K562 (cell line): ENCODE measurements around the gene KRAS. TPM values are rescaled to one million over a fixed set of nuclear protein-coding genes. Genes with fewer than 3 reads are reported as not detected.

Experiments used
- ATAC-seq: fragments of 200-7000 bp; cut with Tn5 transposase; 3 replicates; pipeline ENCODE4 v1.9.1; 2020; ENCODE audit warnings: moderate library complexity
- BruUV-seq: library from RNA; stranded (reverse); fragments of 400-500 nt; replicated peaks from 2 replicates; lab custom pipeline; 2021; lab: Mats Ljungman, UMichigan
- CTCF ChIA-PET: fragments of 300-600 bp; formaldehyde crosslinking; extraction: SDS; loops from one replicate; lab custom pipeline; 2021; ENCODE audit warnings: low intra/inter-chr PET ratio; lab: Yijun Ruan, JAX
- POLR2A ChIA-PET: fragments of 300-600, 350-650 bp; sonication (Branson Sonifier 250); formaldehyde crosslinking; extraction: SDS; loops from one replicate; lab custom pipeline; 2021; ENCODE audit warnings: antibody characterized with exemption, inconsistent platforms; lab: Yijun Ruan, JAX
- DNase-seq, 4 experiments: peaks; one replicate each; pipeline versions ENCODE4 v3.0.0 to v3.0.0-alpha.2; 2011 to 2018; ENCODE audit warnings: low spot score in 3 of 4, mixed read lengths in 3 of 4; ENCODE audit errors: extremely low read depth in 1 of 4
- FAIRE-seq: peaks from 2 replicates; lab custom pipeline; 2011; peaks lifted over from hg19 to GRCh38; lab: Jason Lieb, UNC
- H2AFZ ChIP-seq: 2 replicates; pipeline ENCODE4 v1.6.0; 2011; ENCODE audit warnings: low read depth, low read length, control low read depth, inconsistent platforms
- H3K27ac ChIP-seq: fragments of 200-600 bp; 3 replicates; pipeline ENCODE4 v1.8.0; 2011; ENCODE audit warnings: low read depth, mild to moderate bottlenecking, control low read depth, inconsistent platforms, low read length, moderate library complexity, mixed read lengths; ENCODE audit errors: extremely low read depth
- H3K27me3 ChIP-seq, 2 experiments: fragments of 300-600 bp in 1 of 2; 2 replicates in 1 of 2; 3 replicates in 1 of 2; pipeline versions ENCODE4 v1.6.0 to v1.8.0; 2011; ENCODE audit warnings: inconsistent platforms in 2 of 2, low read length in 2 of 2, mild to moderate bottlenecking in 1 of 2, mixed read lengths in 1 of 2, moderate library complexity in 1 of 2; ENCODE audit not compliant: control insufficient read depth in 2 of 2, insufficient read depth in 2 of 2
- H3K36me3 ChIP-seq: fragments of 300-600 bp; 3 replicates; pipeline ENCODE4 v1.8.0; 2011; ENCODE audit warnings: mild to moderate bottlenecking, low read length, inconsistent platforms; ENCODE audit not compliant: control insufficient read depth, insufficient read depth
- H3K4me1 ChIP-seq, 2 experiments: fragments of 200-600 bp in 1 of 2; replicated peaks in 1 of 2; 2 replicates in 1 of 2; 3 replicates in 1 of 2; pipeline versions ENCODE4 v1.5.1 to v1.8.0; 2011; ENCODE audit warnings: inconsistent platforms in 2 of 2, low read length in 2 of 2, mild to moderate bottlenecking in 1 of 2, mixed read lengths in 1 of 2, moderate library complexity in 1 of 2; ENCODE audit not compliant: control insufficient read depth in 2 of 2, insufficient read depth in 2 of 2
- H3K4me2 ChIP-seq: 2 replicates; pipeline ENCODE4 v1.6.1; 2011; ENCODE audit warnings: low read length, control low read depth, inconsistent platforms, mixed read lengths; ENCODE audit not compliant: insufficient read depth
- H3K4me3 ChIP-seq: fragments of 200-600 bp; sonication (generic), shearing (Covaris generic); 2 replicates; pipeline ENCODE4 v1.5.1; 2016; ENCODE audit warnings: control low read depth, inconsistent platforms
- H3K79me2 ChIP-seq: fragments of 200-600 bp; 3 replicates; pipeline ENCODE4 v1.8.0; 2011; ENCODE audit warnings: low read length, inconsistent platforms; ENCODE audit not compliant: control insufficient read depth, insufficient read depth
- H3K9ac ChIP-seq, 2 experiments: 2 replicates each; pipeline versions ENCODE4 v1.6.0 to v1.6.1; 2011; ENCODE audit warnings: low read depth in 2 of 2, low read length in 2 of 2, control low read depth in 1 of 2, inconsistent platforms in 1 of 2, mild to moderate bottlenecking in 1 of 2, mixed read lengths in 1 of 2; ENCODE audit not compliant: insufficient read depth in 1 of 2
- H3K9me1 ChIP-seq: one replicate; pipeline ENCODE4 v1.6.0; 2011; ENCODE audit warnings: inconsistent platforms, mild to moderate bottlenecking, low read length, moderate library complexity; ENCODE audit not compliant: control insufficient read depth, insufficient read depth
- H3K9me3 ChIP-seq: replicated peaks from 2 replicates; pipeline ENCODE4 v1.5.1; 2011; ENCODE audit warnings: low read depth, low read length, inconsistent platforms; ENCODE audit not compliant: control insufficient read depth, insufficient read depth
- H4K20me1 ChIP-seq: replicated peaks from 2 replicates; pipeline ENCODE4 v1.6.1; 2011; ENCODE audit warnings: low read length, inconsistent platforms, mixed read lengths; ENCODE audit not compliant: control insufficient read depth, insufficient read depth
- GATAD2A ChIP-seq: fragments of 450-650 bp; IDR thresholded peaks from 2 replicates; pipeline ENCODE4 v1.6.1; 2017
- KHSRP ChIP-seq: fragments of 450-650 bp; IDR thresholded peaks from 2 replicates; pipeline ENCODE4 v1.6.1; 2017
- MEIS2 ChIP-seq: fragments of 450-650 bp; IDR thresholded peaks from 2 replicates; pipeline ENCODE4 v1.6.1; 2014; ENCODE audit warnings: mild to moderate bottlenecking; ENCODE audit not compliant: partially characterized antibody
- PHF21A ChIP-seq: fragments of 450-650 bp; IDR thresholded peaks from 2 replicates; pipeline ENCODE4 v1.6.1; 2017; ENCODE audit warnings: low read depth, borderline replicate concordance
- RAD21 ChIP-seq, 2 experiments: fragments of 250-450 bp in 1 of 2; fragments of 450-650 bp in 1 of 2; sonication (Bioruptor Pico) in 1 of 2; formaldehyde crosslinking in 1 of 2; IDR thresholded peaks in 1 of 2; conservative IDR thresholded peaks in 1 of 2; 2 replicates each; pipeline versions ENCODE4 v1.4.0 to v1.8.0; 2020 to 2022; ENCODE audit warnings: mild to moderate bottlenecking in 2 of 2, moderate library complexity in 1 of 2
- RBM34 ChIP-seq: fragments of 200-400 bp; formaldehyde crosslinking; IDR thresholded peaks from 2 replicates; pipeline ENCODE4 v1.6.1; 2018; ENCODE audit warnings: low read length, borderline replicate concordance; ENCODE audit not compliant: insufficient read depth
- SUPT5H ChIP-seq: fragments of 450-650 bp; IDR thresholded peaks from 2 replicates; pipeline ENCODE4 v1.6.1; 2016
- TAL1 ChIP-seq: fragments of 450-650 bp; IDR thresholded peaks from 2 replicates; pipeline ENCODE4 v1.6.1; 2016; ENCODE audit warnings: mild to moderate bottlenecking
- XRCC3 ChIP-seq: fragments of 450-650 bp; IDR thresholded peaks from 2 replicates; pipeline ENCODE4 v1.6.1; 2017; ENCODE audit warnings: mild to moderate bottlenecking, moderate library complexity
- YY1 ChIP-seq, 3 experiments: IDR thresholded peaks; 2 replicates each; pipeline ENCODE4 v1.6.1; 2011; ENCODE audit warnings: low read length in 2 of 3, mild to moderate bottlenecking in 2 of 3, moderate library complexity in 2 of 3, borderline replicate concordance in 1 of 3, control low read depth in 1 of 3, low read depth in 1 of 3; ENCODE audit not compliant: insufficient read depth in 3 of 3, insufficient replicate concordance in 2 of 3, control insufficient read depth in 1 of 3, insufficient read length in 1 of 3; ENCODE audit errors: extremely low read depth in 1 of 3
- ZFP36 ChIP-seq: fragments of 150-350 bp; IDR thresholded peaks from 2 replicates; pipeline ENCODE4 v1.6.1; 2018; ENCODE audit warnings: low read length, low read depth; ENCODE audit not compliant: partially characterized antibody
- WGBS: fragments of 100-300 bp; shearing (Covaris generic); methylation state at CpG from one replicate; pipeline ENCODE4 v1.1.6; 2016; ENCODE audit warnings: low coverage, mixed read lengths; ENCODE audit not compliant: insufficient coverage; ENCODE audit errors: missing lambda C conversion rate; 5-methylcytosine and 5-hydroxymethylcytosine counted together
- in situ Hi-C: fragments of 300-500 bp; cut with MboI; formaldehyde crosslinking; loops from 4 replicates; pipeline ENCODE4 v1.15.0; 2018; ENCODE audit warnings: inconsistent platforms, mixed read lengths
- intact Hi-C: fragments of 100-400 bp; cut with micrococcal nuclease; formaldehyde crosslinking; loops from 2 replicates; pipeline ENCODE4 v1.14.2; 2022
- polyA plus RNA-seq, 8 experiments: library from polyadenylated mRNA; depleted of rRNA in 4 of 8; stranded (reverse) in 5 of 8; unstranded in 3 of 8; fragments of >200 nt; fragmentation: Nextera tagmentation in 2 of 8; fragmentation: Illumina TruSeq in 1 of 8; extraction: Ambion mirVana in 2 of 8; extraction: Trizol in 1 of 8; gene quantifications; 2 replicates each; pipeline versions ENCODE4 v1.2.1 to v1.2.3, GENCODE V29; 2011 to 2014; ENCODE audit warnings: inconsistent platforms in 1 of 8, missing spikeins in 1 of 8
- total RNA-seq, 7 experiments: library from RNA; depleted of rRNA in 6 of 7; stranded (reverse); fragments of >200 nt in 6 of 7; fragmentation: Illumina TruSeq in 2 of 7; extraction: Trizol in 2 of 7; gene quantifications; 2 replicates each; pipeline versions ENCODE4 v1.2.1 to v1.2.3, GENCODE V29; 2011 to 2021; ENCODE audit warnings: low replicate concordance in 1 of 7
- TF ChIP-seq, protein P1 (sequence below): sonication (generic); formaldehyde crosslinking; IDR thresholded peaks from 2 replicates; pipeline ENCODE4 v1.8.1; 2023; ENCODE audit warnings: mild to moderate bottlenecking, missing genetic modification reagents
- TF ChIP-seq, protein P2 (sequence below): fragments of 450-650 bp; IDR thresholded peaks from 2 replicates; pipeline ENCODE4 v1.6.1; 2016
- TF ChIP-seq, protein P3 (sequence below), 3 experiments: IDR thresholded peaks in 2 of 3; conservative IDR thresholded peaks in 1 of 3; 2 replicates each; pipeline ENCODE4 v1.5.1; 2011 to 2012; ENCODE audit warnings: low read length in 3 of 3, mild to moderate bottlenecking in 3 of 3, control low read depth in 2 of 3, improper control_type of control experiment in 1 of 3, inconsistent platforms in 1 of 3, low read depth in 1 of 3, mixed read lengths in 1 of 3, moderate library complexity in 1 of 3; ENCODE audit not compliant: insufficient read depth in 2 of 3

KRAS gene
- total and polyA plus RNA-seq, 9 of the 15 experiments (the other 6 are each of a cell fraction or from before 2014, with no cell fraction given), result 7.2 to 21.2 (median 12.7) TPM

DNA sequence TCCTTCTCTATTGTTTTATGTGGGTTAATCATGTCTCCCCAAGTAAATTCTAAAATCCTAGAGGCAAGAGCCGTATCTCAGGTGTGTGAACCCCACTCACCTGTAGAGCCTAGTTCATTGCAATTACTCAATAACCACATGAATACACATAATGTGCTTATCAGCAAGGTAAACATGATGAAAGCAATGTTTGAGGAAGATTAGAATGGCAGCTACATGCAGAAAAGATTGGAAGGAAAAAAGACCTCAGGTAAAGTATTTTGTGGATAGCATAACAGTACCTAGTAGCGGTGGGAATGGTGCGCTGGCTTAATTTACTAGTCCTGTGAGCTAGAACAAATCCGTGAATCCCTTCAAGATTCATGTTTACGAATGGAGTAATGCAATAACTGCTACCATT lies 5.3 kb upstream of the KRAS start (continued):
- TF ChIP-seq YY1 (IDR thresholded peaks at IDR 0.05; ENCODE audit: borderline replicate concordance in 1 of 3, control insufficient read depth in 1 of 3, extremely low read depth in 1 of 3, insufficient read depth in 3 of 3, insufficient read length in 1 of 3, insufficient replicate concordance in 2 of 3, low read depth in 1 of 3, low read length in 2 of 3) (no peak), RBM34 (no peak), GATAD2A (no peak), XRCC3 (no peak), PHF21A (no peak), ZFP36 (no peak), TAL1 (0 out of 2 replicates have a peak, but pooled peaks have one; percentile 23), KHSRP (no peak)
- TF ChIP-seq, protein P1, sequence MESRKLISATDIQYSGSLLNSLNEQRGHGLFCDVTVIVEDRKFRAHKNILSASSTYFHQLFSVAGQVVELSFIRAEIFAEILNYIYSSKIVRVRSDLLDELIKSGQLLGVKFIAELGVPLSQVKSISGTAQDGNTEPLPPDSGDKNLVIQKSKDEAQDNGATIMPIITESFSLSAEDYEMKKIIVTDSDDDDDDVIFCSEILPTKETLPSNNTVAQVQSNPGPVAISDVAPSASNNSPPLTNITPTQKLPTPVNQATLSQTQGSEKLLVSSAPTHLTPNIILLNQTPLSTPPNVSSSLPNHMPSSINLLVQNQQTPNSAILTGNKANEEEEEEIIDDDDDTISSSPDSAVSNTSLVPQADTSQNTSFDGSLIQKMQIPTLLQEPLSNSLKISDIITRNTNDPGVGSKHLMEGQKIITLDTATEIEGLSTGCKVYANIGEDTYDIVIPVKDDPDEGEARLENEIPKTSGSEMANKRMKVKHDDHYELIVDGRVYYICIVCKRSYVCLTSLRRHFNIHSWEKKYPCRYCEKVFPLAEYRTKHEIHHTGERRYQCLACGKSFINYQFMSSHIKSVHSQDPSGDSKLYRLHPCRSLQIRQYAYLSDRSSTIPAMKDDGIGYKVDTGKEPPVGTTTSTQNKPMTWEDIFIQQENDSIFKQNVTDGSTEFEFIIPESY (CRISPR knock-in tag), result no peak
- TF ChIP-seq, all 486 proteins: peak for 3

DNA sequence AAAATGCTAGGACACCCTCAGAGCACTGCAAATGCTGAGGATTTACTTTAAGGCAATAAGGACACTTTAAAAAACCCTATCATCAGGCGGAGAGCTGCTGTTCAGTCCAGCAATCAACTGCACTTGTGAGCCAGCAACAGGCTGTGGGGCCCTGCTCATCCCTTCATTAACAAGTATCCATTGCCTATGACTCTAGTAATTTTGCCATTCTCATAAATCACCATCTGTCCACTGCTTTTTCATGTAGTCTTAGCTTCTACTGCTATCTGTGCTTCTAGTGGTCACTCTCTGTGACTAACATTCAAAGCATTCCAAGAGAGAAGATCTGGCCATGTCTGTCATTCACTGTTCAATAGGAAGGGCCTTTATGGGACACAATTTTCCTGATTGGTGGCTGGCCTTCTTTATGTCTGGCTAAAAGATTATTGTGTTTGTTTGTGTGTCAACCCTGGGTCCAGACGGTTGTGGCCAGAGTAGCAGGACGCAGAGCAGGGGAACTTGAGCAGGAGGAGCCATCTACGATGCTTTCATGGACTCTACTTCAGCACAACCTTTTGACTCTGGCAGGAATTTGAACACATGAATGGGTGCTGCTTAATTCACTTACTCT lies 3.6 kb upstream of the KRAS start:
- Histone ChIP-seq H3K9me3 (no peaks in the 10 kb centered on the region), H3K27ac (no peak overlapping the region), H3K4me2 (no peak overlapping the region), H2AFZ (no peak overlapping the region), H3K4me3 (no peak overlapping the region), H4K20me1 (no peaks in the 10 kb centered on the region), H3K9ac (no peak overlapping the region), H3K4me1 (peaks cover 3 to 4% of the 10 kb centered on the region in 2 experiments; a peak in 3 of 5 replicates), H3K79me2 (peaks cover 10% of the 10 kb centered on the region), H3K9me1 (no peaks in the 10 kb centered on the region), H3K27me3 (no peaks in the 10 kb centered on the region; a peak in 1 of 5 replicates), H3K36me3 (no peaks in the 10 kb centered on the region)
- WGBS, result 22% methylated on average over 4 of the region's 4 CpGs
- no TSS peak for BruUV-seq
- no peak for ATAC-seq
- peak; percentile 26 for FAIRE-seq
- intact Hi-C loops (no loop called here), in situ Hi-C loops (no loop called here)
- ChIA-PET CTCF (no interaction called here), POLR2A (no interaction called here)
- no peak for DNase-seq
- TF ChIP-seq, protein P2, sequence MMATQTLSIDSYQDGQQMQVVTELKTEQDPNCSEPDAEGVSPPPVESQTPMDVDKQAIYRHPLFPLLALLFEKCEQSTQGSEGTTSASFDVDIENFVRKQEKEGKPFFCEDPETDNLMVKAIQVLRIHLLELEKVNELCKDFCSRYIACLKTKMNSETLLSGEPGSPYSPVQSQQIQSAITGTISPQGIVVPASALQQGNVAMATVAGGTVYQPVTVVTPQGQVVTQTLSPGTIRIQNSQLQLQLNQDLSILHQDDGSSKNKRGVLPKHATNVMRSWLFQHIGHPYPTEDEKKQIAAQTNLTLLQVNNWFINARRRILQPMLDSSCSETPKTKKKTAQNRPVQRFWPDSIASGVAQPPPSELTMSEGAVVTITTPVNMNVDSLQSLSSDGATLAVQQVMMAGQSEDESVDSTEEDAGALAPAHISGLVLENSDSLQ, result peak; percentile 90
- TF ChIP-seq MEIS2 (peak; percentile 93), SUPT5H (no peak), RAD21 (CRISPR knock-in tag; conservative IDR thresholded peaks at IDR 0.05 in 1 of 2, IDR thresholded peaks at IDR 0.05 in 1 of 2) (peak in 1 of 2 experiments; percentile 25; a peak in 1 of 4 replicates)
- TF ChIP-seq, protein P3, sequence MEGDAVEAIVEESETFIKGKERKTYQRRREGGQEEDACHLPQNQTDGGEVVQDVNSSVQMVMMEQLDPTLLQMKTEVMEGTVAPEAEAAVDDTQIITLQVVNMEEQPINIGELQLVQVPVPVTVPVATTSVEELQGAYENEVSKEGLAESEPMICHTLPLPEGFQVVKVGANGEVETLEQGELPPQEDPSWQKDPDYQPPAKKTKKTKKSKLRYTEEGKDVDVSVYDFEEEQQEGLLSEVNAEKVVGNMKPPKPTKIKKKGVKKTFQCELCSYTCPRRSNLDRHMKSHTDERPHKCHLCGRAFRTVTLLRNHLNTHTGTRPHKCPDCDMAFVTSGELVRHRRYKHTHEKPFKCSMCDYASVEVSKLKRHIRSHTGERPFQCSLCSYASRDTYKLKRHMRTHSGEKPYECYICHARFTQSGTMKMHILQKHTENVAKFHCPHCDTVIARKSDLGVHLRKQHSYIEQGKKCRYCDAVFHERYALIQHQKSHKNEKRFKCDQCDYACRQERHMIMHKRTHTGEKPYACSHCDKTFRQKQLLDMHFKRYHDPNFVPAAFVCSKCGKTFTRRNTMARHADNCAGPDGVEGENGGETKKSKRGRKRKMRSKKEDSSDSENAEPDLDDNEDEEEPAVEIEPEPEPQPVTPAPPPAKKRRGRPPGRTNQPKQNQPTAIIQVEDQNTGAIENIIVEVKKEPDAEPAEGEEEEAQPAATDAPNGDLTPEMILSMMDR (IDR thresholded peaks at IDR 0.05 in 2 of 3, conservative IDR thresholded peaks at IDR 0.05 in 1 of 3; ENCODE audit: insufficient read depth in 2 of 3, low read depth in 1 of 3, low read length in 3 of 3), result peak in 2 of 3 experiments; percentile 19; a peak in 2 of 6 replicates
